Neural cell (in vitro differentiated cells): ENCODE results near the gene CAPN15. TPM values are rescaled to one million over a fixed set of nuclear protein-coding genes. Genes with fewer than 3 reads are reported as not detected.

Source experiments
- H2AFZ ChIP-seq: fragments of 200-600, 300-800 bp; sonication (generic), shearing (Covaris generic); 2 replicates; pipeline ENCODE4 v1.6.0; 2014; ENCODE audit warnings: low read depth, mild to moderate bottlenecking, antibody characterized with exemption, low read length, moderate library complexity
- H3F3A ChIP-seq: fragments of 200-600 bp; shearing (Covaris generic); 2 replicates; pipeline ENCODE4 v1.6.1; 2016; ENCODE audit warnings: mild to moderate bottlenecking, moderate library complexity, mixed read lengths, antibody characterized with exemption, low read length; ENCODE audit not compliant: insufficient read depth, poor library complexity, severe bottlenecking
- H3K27ac ChIP-seq: fragments of 200-600, 300-800 bp; sonication (generic), shearing (Covaris generic); 2 replicates; pipeline ENCODE4 v1.5.1; 2014; ENCODE audit warnings: mild to moderate bottlenecking, low read length, moderate library complexity
- H3K27me3 ChIP-seq: fragments of 300-800, 200-600 bp; sonication (generic), shearing (Covaris generic); 2 replicates; pipeline ENCODE4 v1.6.0; 2014; ENCODE audit warnings: mild to moderate bottlenecking, low read depth, low read length, moderate library complexity; ENCODE audit not compliant: insufficient read depth
- H3K36me3 ChIP-seq: fragments of 300-800, 200-600 bp; sonication (generic), shearing (Covaris generic); 2 replicates; pipeline ENCODE4 v1.5.1; 2014; ENCODE audit warnings: mild to moderate bottlenecking, antibody characterized with exemption, low read length, moderate library complexity; ENCODE audit not compliant: insufficient read depth
- H3K4me2 ChIP-seq: fragments of 300-800, 200-600 bp; sonication (generic), shearing (Covaris generic); 2 replicates; pipeline ENCODE4 v1.6.0; 2014; ENCODE audit warnings: mild to moderate bottlenecking, low read length
- H3K4me3 ChIP-seq: fragments of 300-800, 200-600 bp; sonication (generic), shearing (Covaris generic); 2 replicates; pipeline ENCODE4 v1.5.1; 2014; ENCODE audit warnings: mild to moderate bottlenecking, low read length, moderate library complexity
- H3K79me2 ChIP-seq: fragments of 200-600 bp; shearing (Covaris generic); replicated peaks from 2 replicates; pipeline ENCODE4 v1.6.0; 2014; ENCODE audit warnings: mild to moderate bottlenecking, low read length, moderate library complexity; ENCODE audit not compliant: insufficient read depth
- H3K9ac ChIP-seq: fragments of 300-800, 200-600 bp; sonication (generic), shearing (Covaris generic); 2 replicates; pipeline ENCODE4 v1.6.1; 2016; ENCODE audit warnings: mild to moderate bottlenecking, low read length, mixed read lengths
- H3K9me2 ChIP-seq: fragments of 200-600 bp; shearing (Covaris generic); 2 replicates; pipeline ENCODE4 v1.6.1; 2016; ENCODE audit warnings: mild to moderate bottlenecking, low read length, mixed read lengths; ENCODE audit not compliant: insufficient read depth
- H3K9me3 ChIP-seq: fragments of 200-600, 300-800 bp; sonication (generic), shearing (Covaris generic); 2 replicates; pipeline ENCODE4 v1.6.1; 2016; ENCODE audit warnings: mild to moderate bottlenecking, mixed run types, low read length, moderate library complexity, mixed read lengths
- H4K20me1 ChIP-seq: fragments of 200-600 bp; shearing (Covaris generic); 2 replicates; pipeline ENCODE4 v1.6.1; 2016; ENCODE audit warnings: mild to moderate bottlenecking, mixed run types; ENCODE audit not compliant: insufficient read depth
- EP300 ChIP-seq: fragments of 450-650 bp; conservative IDR thresholded peaks from 2 replicates; pipeline ENCODE4 v1.6.1; 2014; ENCODE audit warnings: antibody characterized with exemption, mild to moderate bottlenecking, moderate library complexity; ENCODE audit not compliant: poor library complexity, severe bottlenecking
- EZH2 ChIP-seq: fragments of 200-600, 300-800 bp; shearing (Covaris generic), sonication (generic); IDR thresholded peaks from 2 replicates; pipeline ENCODE4 v1.6.1; 2014; ENCODE audit warnings: antibody characterized with exemption, low read length, borderline replicate concordance, mild to moderate bottlenecking; ENCODE audit not compliant: insufficient read depth, poor library complexity, severe bottlenecking
- MXI1 ChIP-seq: fragments of 450-650 bp; conservative IDR thresholded peaks from 2 replicates; pipeline ENCODE4 v1.6.1; 2014; ENCODE audit warnings: antibody characterized with exemption, mild to moderate bottlenecking; ENCODE audit not compliant: poor library complexity, severe bottlenecking
- POLR2AphosphoS5 ChIP-seq: IDR thresholded peaks from 2 replicates; pipeline ENCODE4 v1.6.1; 2012
- RAD21 ChIP-seq: fragments of 450-650 bp; conservative IDR thresholded peaks from 2 replicates; pipeline ENCODE4 v1.6.1; 2014; ENCODE audit warnings: antibody characterized with exemption, mild to moderate bottlenecking, moderate library complexity
- SMC3 ChIP-seq: fragments of 450-650 bp; conservative IDR thresholded peaks from 2 replicates; pipeline ENCODE4 v1.6.1; 2014; ENCODE audit warnings: antibody characterized with exemption, mild to moderate bottlenecking, moderate library complexity; ENCODE audit not compliant: poor library complexity
- TAF1 ChIP-seq: IDR thresholded peaks from 2 replicates; pipeline ENCODE4 v1.6.1; 2012; ENCODE audit warnings: low read depth
- polyA plus RNA-seq: library from polyadenylated mRNA; depleted of rRNA; stranded (reverse); fragments of >200 nt; gene quantifications from 2 replicates; pipeline ENCODE4 v1.2.3, GENCODE V29; 2014
- TF ChIP-seq, protein P1 (sequence below): IDR thresholded peaks from 2 replicates; pipeline ENCODE4 v1.6.1; 2012; ENCODE audit warnings: borderline replicate concordance
- TF ChIP-seq, protein P2 (sequence below): fragments of 450-650 bp; IDR thresholded peaks from 2 replicates; pipeline ENCODE4 v1.5.1; 2014; ENCODE audit warnings: antibody characterized with exemption, mild to moderate bottlenecking, moderate library complexity; ENCODE audit not compliant: poor library complexity, severe bottlenecking

CAPN15 gene
- polyA plus RNA-seq, 1 donor from 2014 or later = 11.5 TPM

DNA sequence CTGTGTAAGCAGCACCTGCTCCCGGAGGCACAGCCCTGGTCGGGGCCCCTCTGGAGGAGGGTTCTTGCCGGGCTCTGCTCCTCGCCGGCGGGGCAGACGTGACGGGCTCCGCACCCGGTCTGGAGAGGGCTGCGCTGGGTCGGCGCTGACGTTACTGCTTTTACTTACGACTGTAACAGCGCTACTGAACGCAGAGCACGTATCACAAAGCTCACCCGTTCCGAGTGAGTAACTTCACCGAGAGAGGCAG is 61.1 kb downstream of the CAPN15 start:
- Histone ChIP-seq H3K4me3 (peak overlapping the region; percentile 97), H3K9me3 (no peaks in the 10 kb centered on the region), H3K9ac (peak overlapping the region; percentile 92), H4K20me1 (peaks cover 4% of the 10 kb centered on the region), H3K4me2 (peak overlapping the region; percentile 51), H3K79me2 (peaks cover 19% of the 10 kb centered on the region), H3K36me3 (no peaks in the 10 kb centered on the region), H3K27ac (peak overlapping the region; percentile 95), H3K27me3 (no peaks in the 10 kb centered on the region), H3F3A (no peaks in the 10 kb centered on the region), H2AFZ (no peak overlapping the region), H3K9me2 (no peaks in the 10 kb centered on the region)
- TF ChIP-seq EP300 (no peak), MXI1 (no peak), SMC3 (no peak), POLR2AphosphoS5 (no peak), RAD21 (no peak), TAF1 (no peak), EZH2 (no peak)
- TF ChIP-seq, protein P1, sequence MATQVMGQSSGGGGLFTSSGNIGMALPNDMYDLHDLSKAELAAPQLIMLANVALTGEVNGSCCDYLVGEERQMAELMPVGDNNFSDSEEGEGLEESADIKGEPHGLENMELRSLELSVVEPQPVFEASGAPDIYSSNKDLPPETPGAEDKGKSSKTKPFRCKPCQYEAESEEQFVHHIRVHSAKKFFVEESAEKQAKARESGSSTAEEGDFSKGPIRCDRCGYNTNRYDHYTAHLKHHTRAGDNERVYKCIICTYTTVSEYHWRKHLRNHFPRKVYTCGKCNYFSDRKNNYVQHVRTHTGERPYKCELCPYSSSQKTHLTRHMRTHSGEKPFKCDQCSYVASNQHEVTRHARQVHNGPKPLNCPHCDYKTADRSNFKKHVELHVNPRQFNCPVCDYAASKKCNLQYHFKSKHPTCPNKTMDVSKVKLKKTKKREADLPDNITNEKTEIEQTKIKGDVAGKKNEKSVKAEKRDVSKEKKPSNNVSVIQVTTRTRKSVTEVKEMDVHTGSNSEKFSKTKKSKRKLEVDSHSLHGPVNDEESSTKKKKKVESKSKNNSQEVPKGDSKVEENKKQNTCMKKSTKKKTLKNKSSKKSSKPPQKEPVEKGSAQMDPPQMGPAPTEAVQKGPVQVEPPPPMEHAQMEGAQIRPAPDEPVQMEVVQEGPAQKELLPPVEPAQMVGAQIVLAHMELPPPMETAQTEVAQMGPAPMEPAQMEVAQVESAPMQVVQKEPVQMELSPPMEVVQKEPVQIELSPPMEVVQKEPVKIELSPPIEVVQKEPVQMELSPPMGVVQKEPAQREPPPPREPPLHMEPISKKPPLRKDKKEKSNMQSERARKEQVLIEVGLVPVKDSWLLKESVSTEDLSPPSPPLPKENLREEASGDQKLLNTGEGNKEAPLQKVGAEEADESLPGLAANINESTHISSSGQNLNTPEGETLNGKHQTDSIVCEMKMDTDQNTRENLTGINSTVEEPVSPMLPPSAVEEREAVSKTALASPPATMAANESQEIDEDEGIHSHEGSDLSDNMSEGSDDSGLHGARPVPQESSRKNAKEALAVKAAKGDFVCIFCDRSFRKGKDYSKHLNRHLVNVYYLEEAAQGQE = no peak
- TF ChIP-seq, protein P2, sequence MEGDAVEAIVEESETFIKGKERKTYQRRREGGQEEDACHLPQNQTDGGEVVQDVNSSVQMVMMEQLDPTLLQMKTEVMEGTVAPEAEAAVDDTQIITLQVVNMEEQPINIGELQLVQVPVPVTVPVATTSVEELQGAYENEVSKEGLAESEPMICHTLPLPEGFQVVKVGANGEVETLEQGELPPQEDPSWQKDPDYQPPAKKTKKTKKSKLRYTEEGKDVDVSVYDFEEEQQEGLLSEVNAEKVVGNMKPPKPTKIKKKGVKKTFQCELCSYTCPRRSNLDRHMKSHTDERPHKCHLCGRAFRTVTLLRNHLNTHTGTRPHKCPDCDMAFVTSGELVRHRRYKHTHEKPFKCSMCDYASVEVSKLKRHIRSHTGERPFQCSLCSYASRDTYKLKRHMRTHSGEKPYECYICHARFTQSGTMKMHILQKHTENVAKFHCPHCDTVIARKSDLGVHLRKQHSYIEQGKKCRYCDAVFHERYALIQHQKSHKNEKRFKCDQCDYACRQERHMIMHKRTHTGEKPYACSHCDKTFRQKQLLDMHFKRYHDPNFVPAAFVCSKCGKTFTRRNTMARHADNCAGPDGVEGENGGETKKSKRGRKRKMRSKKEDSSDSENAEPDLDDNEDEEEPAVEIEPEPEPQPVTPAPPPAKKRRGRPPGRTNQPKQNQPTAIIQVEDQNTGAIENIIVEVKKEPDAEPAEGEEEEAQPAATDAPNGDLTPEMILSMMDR = no peak

DNA sequence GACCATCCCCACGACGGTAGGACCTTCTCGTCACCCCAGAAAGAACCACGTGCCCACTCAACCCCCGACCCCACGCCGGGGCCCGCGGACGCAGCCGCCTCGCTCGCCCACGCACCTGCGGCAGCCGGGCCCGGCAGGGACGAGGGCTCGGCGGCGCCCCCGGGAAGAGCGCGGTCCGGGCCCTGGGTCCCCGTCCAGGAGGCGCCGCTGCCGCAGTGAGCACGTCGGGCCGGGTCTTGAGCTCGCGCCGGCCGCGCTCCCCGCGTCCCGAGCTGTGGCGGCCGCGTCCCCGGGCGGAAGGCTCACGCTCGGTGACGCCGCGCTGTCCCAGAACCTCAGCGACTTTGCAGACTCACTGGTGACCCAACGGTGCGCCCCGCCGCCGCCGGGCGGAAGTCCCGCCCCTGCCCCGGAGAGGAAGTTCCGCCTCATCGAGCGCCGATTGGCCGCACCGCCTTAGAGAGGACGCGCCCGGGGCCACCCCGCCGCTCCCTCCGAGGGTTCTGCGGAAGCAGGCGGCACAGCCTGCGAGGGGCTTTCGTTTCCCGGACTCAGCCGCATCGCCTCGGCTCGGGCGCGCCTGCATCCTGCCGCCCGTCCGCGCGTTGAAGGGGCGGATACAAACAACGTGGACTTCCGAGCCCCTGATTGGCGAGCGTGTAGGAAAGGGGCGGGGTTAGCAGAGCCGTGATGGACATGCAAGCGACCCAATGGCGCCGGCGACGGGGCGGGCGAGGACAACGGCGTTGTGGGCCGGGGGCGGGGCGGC is 61.6 kb downstream of the CAPN15 start:
- H3K36me3 ChIP-seq = no peaks in the 10 kb centered on the region
- H3K9ac ChIP-seq = peak overlapping the region; percentile 92
- TF ChIP-seq RAD21 (peak; percentile 26), POLR2AphosphoS5 (peak; percentile 71), SMC3 (peak; percentile 46), EP300 (peak; percentile 53), MXI1 (peak; percentile 90), TAF1 (no peak), EZH2 (no peak)
- TF ChIP-seq, protein P2 = peak; percentile 23
- H3K4me3 ChIP-seq = peak overlapping the region; percentile 97
- H3K27ac ChIP-seq = peak overlapping the region; percentile 95
- H3K27me3 ChIP-seq = no peaks in the 10 kb centered on the region
- H2AFZ ChIP-seq = peak overlapping the region; percentile 89
- H3K4me2 ChIP-seq = peak overlapping the region; percentile 51
- H4K20me1 ChIP-seq = peaks cover 4% of the 10 kb centered on the region
- H3K79me2 ChIP-seq = peaks cover 21% of the 10 kb centered on the region
- no peaks in the 10 kb centered on the region for H3K9me3 ChIP-seq
- H3K9me2 ChIP-seq = no peaks in the 10 kb centered on the region
- no peaks in the 10 kb centered on the region for H3F3A ChIP-seq
